ENCODE results near the gene JAKMIP3.

DNA sequence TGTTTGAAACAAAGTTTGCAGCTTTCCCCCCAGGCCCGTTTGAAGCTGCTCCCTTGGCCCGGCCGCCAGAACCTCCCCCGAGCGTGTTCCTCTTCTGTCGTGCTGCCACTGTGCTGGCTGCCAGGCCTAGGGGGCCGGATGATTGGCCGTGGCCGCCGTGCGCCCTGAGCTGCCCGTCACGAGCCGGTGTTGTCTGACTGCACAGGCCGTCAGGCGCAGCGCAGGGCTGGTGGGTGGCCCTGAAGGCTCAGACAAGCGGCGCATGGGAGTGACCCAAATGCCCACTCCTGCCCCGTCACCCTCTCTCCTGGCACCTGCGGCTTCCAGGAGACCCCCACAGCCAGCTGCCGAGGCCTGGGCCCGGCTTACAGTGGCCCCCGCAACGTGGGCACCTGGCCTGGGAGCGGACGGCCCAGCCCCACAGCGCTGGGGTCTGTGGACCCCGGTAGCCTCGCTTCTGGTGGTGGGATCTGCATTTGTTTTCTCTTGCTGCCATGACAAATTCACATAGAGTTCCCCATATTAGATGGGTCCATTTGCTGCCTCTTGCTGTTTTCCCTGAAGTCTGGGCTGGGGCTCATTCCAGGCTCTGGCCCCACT lies 13.1 kb downstream of the JAKMIP3 start:
- TF ChIP-seq CTCF (IDR thresholded peaks at IDR 0.05; ENCODE audit: low read depth, low read length) (no peak), EZH2phosphoT487 (IDR thresholded peaks at IDR 0.05; ENCODE audit: low read depth) (no peak)
